Sigmoid colon (tissue), 7 donors: ENCODE results near the gene UBE2M. TPM values are rescaled to one million over a fixed set of nuclear protein-coding genes. Genes with fewer than 3 reads are reported as not detected.

Experiments used
- DNase-seq: peaks from one replicate; pipeline ENCODE4 v3.0.0-alpha.2; 2019
- H3K27ac ChIP-seq, 4 donors: fragments of 200-600 bp; sonication (generic); one replicate each; pipeline ENCODE4 v1.5.1; 2016 to 2019; ENCODE audit warnings: mild to moderate bottlenecking in 1 of 4
- H3K27me3 ChIP-seq, 3 donors: fragments of 200-600 bp; sonication (generic); one replicate each; pipeline ENCODE4 v1.5.1; 2019; ENCODE audit warnings: mild to moderate bottlenecking in 1 of 3
- H3K36me3 ChIP-seq, 4 donors: fragments of 200-600 bp; sonication (generic); one replicate each; pipeline ENCODE4 v1.5.1; 2016 to 2019
- H3K4me1 ChIP-seq, 4 donors: fragments of 200-600 bp; sonication (generic); one replicate each; pipeline ENCODE4 v1.5.1; 2017 to 2019
- H3K4me3 ChIP-seq, 4 donors: fragments of 200-600 bp; sonication (generic); one replicate each; pipeline ENCODE4 v1.5.1; 2017 to 2019; ENCODE audit warnings: mild to moderate bottlenecking in 2 of 4, moderate library complexity in 1 of 4
- H3K9me3 ChIP-seq, 4 donors: fragments of 200-600 bp in 3 of 4; sonication (generic) in 3 of 4; one replicate each; pipeline versions ENCODE4 v1.5.1 to v1.6.1; 2013 to 2019
- EP300 ChIP-seq, 4 donors: sonication (generic); formaldehyde crosslinking; IDR thresholded peaks; one replicate each; pipeline ENCODE4 v1.6.1; 2017; ENCODE audit warnings: antibody characterized with exemption in 4 of 4
- POLR2A ChIP-seq, 2 donors: fragments of 450-650 bp; IDR thresholded peaks; one replicate each; pipeline ENCODE4 v1.6.1; 2016; ENCODE audit warnings: antibody characterized with exemption in 2 of 2, mild to moderate bottlenecking in 2 of 2, moderate library complexity in 2 of 2
- POLR2AphosphoS5 ChIP-seq, 4 donors: sonication (generic); formaldehyde crosslinking; IDR thresholded peaks; one replicate each; pipeline ENCODE4 v1.6.1; 2017; ENCODE audit warnings: antibody characterized with exemption in 4 of 4
- WGBS, 2 donors: extraction: QIAGEN DNeasy Blood & Tissue Kit; methylation state at CpG; one replicate each; pipeline ENCODE4 v1.1.7; 2013; 5-methylcytosine and 5-hydroxymethylcytosine counted together
- intact Hi-C: fragments of 100-400 bp; cut with DNase I; formaldehyde crosslinking; loops from one replicate; pipeline ENCODE4 v1.15.1; 2023
- polyA plus RNA-seq, 3 donors: library from polyadenylated mRNA; stranded (reverse); fragments of 200-250 nt; gene quantifications; one replicate each; pipeline ENCODE4 v1.2.3, GENCODE V29; 2013
- total RNA-seq, 4 donors: library from RNA; depleted of rRNA; stranded (reverse); fragments of >200 nt; gene quantifications; one replicate each; pipeline ENCODE4 v1.1.0, GENCODE V29; 2016
- TF ChIP-seq, protein P1 (sequence below), 4 experiments: fragments of 450-650 bp in 3 of 4; fragments of 200-600 bp in 1 of 4; IDR thresholded peaks; one replicate each; pipeline ENCODE4 v1.5.1; 2016 to 2019; ENCODE audit warnings: antibody characterized with exemption in 4 of 4, mild to moderate bottlenecking in 3 of 4, moderate library complexity in 2 of 4
- donor health status: healthy with polysubstance abuse.
- donor health status: Bipolar disorder and iron deficiency.
- donor health status: healthy.

Gene UBE2M
- total and polyA plus RNA-seq, 7 donors: 22.4 to 58.5 (median 37.5) TPM

GRCh38 chr19:58538257-58539168 is 19.9 kb downstream of the UBE2M start:
- TF ChIP-seq POLR2AphosphoS5 (IDR thresholded peaks at IDR 0.05) (no peak), EP300 (IDR thresholded peaks at IDR 0.05) (no peak), POLR2A (IDR thresholded peaks at IDR 0.05) (no peak)
- TF ChIP-seq, protein P1, sequence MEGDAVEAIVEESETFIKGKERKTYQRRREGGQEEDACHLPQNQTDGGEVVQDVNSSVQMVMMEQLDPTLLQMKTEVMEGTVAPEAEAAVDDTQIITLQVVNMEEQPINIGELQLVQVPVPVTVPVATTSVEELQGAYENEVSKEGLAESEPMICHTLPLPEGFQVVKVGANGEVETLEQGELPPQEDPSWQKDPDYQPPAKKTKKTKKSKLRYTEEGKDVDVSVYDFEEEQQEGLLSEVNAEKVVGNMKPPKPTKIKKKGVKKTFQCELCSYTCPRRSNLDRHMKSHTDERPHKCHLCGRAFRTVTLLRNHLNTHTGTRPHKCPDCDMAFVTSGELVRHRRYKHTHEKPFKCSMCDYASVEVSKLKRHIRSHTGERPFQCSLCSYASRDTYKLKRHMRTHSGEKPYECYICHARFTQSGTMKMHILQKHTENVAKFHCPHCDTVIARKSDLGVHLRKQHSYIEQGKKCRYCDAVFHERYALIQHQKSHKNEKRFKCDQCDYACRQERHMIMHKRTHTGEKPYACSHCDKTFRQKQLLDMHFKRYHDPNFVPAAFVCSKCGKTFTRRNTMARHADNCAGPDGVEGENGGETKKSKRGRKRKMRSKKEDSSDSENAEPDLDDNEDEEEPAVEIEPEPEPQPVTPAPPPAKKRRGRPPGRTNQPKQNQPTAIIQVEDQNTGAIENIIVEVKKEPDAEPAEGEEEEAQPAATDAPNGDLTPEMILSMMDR (IDR thresholded peaks at IDR 0.05): no peak
- 2 to 5% methylated on average over 55 of the region's 55 CpGs for WGBS, 2 donors

GRCh38 chr19:58536852-58537798 is 21.3 kb downstream of the UBE2M start:
- Histone ChIP-seq H3K27ac (no peak overlapping the region), H3K27me3 (peaks cover 8 to 37% (median 21%) of the 10 kb centered on the region in 3 donors), H3K4me1 (peaks cover 0 to 8% (median 6%) of the 10 kb centered on the region in 4 donors), H3K36me3 (no peaks in the 10 kb centered on the region), H3K9me3 (no peaks in the 10 kb centered on the region), H3K4me3 (no peak overlapping the region)
- WGBS, 2 donors: 93 to 95% methylated on average over 8 of the region's 8 CpGs
- intact Hi-C loops: no loop called here
- DNase-seq: no peak
- TF ChIP-seq EP300 (IDR thresholded peaks at IDR 0.05) (no peak), POLR2A (IDR thresholded peaks at IDR 0.05) (no peak), POLR2AphosphoS5 (IDR thresholded peaks at IDR 0.05) (no peak)
- TF ChIP-seq, protein P1 (IDR thresholded peaks at IDR 0.05): no peak

More at GRCh38 chr19:58538257-58539168, 19.9 kb downstream of the UBE2M start:
- intact Hi-C loops: no loop called here
- DNase-seq: peak; percentile 62
- Histone ChIP-seq H3K4me3 (peak overlapping the region in 3 of 4 donors; percentile 11 to 27 (median 18)), H3K4me1 (peaks cover 0 to 16% (median 9%) of the 10 kb centered on the region in 4 donors), H3K27ac (no peak overlapping the region), H3K36me3 (no peaks in the 10 kb centered on the region), H3K27me3 (peaks cover 8 to 33% (median 21%) of the 10 kb centered on the region in 3 donors), H3K9me3 (no peaks in the 10 kb centered on the region)

GRCh38 chr19:58535857-58536256 is 22.6 kb downstream of the UBE2M start:
- Histone ChIP-seq H3K4me3 (no peak overlapping the region), H3K36me3 (no peaks in the 10 kb centered on the region), H3K9me3 (no peaks in the 10 kb centered on the region), H3K4me1 (peaks cover 0 to 8% (median 6%) of the 10 kb centered on the region in 4 donors), H3K27ac (no peak overlapping the region), H3K27me3 (peaks cover 8 to 42% (median 21%) of the 10 kb centered on the region in 3 donors)
- TF ChIP-seq EP300 (IDR thresholded peaks at IDR 0.05) (no peak), POLR2A (IDR thresholded peaks at IDR 0.05) (no peak), POLR2AphosphoS5 (IDR thresholded peaks at IDR 0.05) (no peak)
- TF ChIP-seq, protein P1 (IDR thresholded peaks at IDR 0.05): no peak
- intact Hi-C loops: no loop called here
- no peak for DNase-seq
- WGBS, 2 donors: 94 to 95% methylated on average over 3 of the region's 3 CpGs

DNA sequence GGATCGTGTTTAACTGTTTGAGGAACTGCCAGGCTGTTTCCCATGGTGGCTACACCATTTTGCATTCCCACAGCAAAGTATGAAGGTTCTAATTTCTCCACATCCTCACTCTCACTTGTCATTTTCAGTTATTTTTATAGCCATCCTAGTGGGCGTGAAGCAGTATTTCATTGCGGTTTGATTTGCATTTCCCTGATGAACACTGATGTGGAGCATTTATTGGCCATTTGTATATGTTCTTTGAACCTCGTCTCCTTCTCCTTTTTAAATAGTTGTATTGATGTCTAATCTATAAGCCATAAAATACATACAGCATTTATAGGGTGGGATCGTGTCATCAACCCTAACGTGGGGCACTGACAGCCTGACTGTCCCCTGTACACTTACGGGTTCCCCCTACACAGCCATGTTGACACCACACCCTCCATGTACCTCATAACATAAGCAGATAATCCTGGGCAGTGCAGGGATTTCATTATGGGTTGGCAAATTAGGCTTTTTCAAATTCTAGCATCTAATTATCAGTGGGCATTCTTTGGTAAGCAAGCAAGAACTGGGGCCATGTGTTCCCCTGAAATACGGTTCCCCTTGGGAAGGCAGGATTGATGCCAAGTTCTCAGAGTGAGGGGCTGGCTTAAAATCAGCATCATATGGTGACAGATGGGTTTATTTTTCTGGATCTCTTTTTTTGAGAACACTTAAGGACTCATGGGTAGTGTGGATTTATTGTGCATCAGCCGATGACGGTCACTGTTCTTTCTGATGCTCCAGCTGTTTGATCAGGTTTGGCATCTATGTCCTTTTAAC is 27.2 kb downstream of the UBE2M start:
- H3K4me3 ChIP-seq: no peak overlapping the region
- H3K9me3 ChIP-seq: no peaks in the 10 kb centered on the region
- no peak for DNase-seq
- WGBS, 2 donors: 34 to 61% methylated on average over 10 of the region's 10 CpGs
- H3K27me3 ChIP-seq: peaks cover 0 to 9% (median 0%) of the 10 kb centered on the region in 3 donors
- H3K36me3 ChIP-seq: no peaks in the 10 kb centered on the region
- intact Hi-C loops: no loop called here
- H3K4me1 ChIP-seq: no peaks in the 10 kb centered on the region
- TF ChIP-seq EP300 (IDR thresholded peaks at IDR 0.05) (no peak), POLR2A (IDR thresholded peaks at IDR 0.05) (no peak), POLR2AphosphoS5 (IDR thresholded peaks at IDR 0.05) (no peak)
- TF ChIP-seq, protein P1 (IDR thresholded peaks at IDR 0.05): no peak
- no peak overlapping the region for H3K27ac ChIP-seq
